H54 (cell line): ENCODE results near the gene KAT2A.

Experiments
- DNase-seq: peaks from one replicate; pipeline ENCODE4 v3.0.0; 2011; ENCODE audit warnings: low spot score, mixed read lengths; ENCODE audit not compliant: insufficient read length
- FAIRE-seq: peaks from 3 replicates; lab custom pipeline; 2011; peaks lifted over from hg19 to GRCh38; lab: Jason Lieb, UNC
- POLR2A ChIP-seq: IDR thresholded peaks from 2 replicates; pipeline ENCODE4 v1.6.1; 2011; ENCODE audit warnings: low read depth, mild to moderate bottlenecking, low read length

KAT2A gene

GRCh38 chr17:42078396-42079043 lies 42.6 kb downstream of the KAT2A start:
- no peak for TF ChIP-seq POLR2A
- DNase-seq (no peak), FAIRE-seq (no peak)

GRCh38 chr17:42077755-42078154 lies 43.4 kb downstream of the KAT2A start:
- no peak for DNase-seq
- FAIRE-seq: no peak
- TF ChIP-seq POLR2A: no peak

- no peak for TF ChIP-seq POLR2A
- FAIRE-seq: no peak
- no peak for DNase-seq
Observed at GRCh38 chr17:42076797-42077559, 44.2 kb downstream of the KAT2A start.

- FAIRE-seq: no peak
- TF ChIP-seq POLR2A: no peak
- no peak for DNase-seq
Observed at GRCh38 chr17:42075789-42076188, 45.4 kb downstream of the KAT2A start.

GRCh38 chr17:42072323-42073187 lies 48.6 kb downstream of the KAT2A start:
- DNase-seq: no peak
- no peak for TF ChIP-seq POLR2A
- FAIRE-seq: no peak

GRCh38 chr17:42071810-42072209 lies 49.4 kb downstream of the KAT2A start:
- no peak for FAIRE-seq
- TF ChIP-seq POLR2A: no peak

GRCh38 chr17:42068979-42069378 lies 52.2 kb downstream of the KAT2A start:
- DNase-seq (no peak), FAIRE-seq (no peak)
- TF ChIP-seq POLR2A: no peak

More at GRCh38 chr17:42071810-42072209, 49.4 kb downstream of the KAT2A start:
- no peak for DNase-seq

GRCh38 chr17:42067371-42068091 lies 53.6 kb downstream of the KAT2A start:
- FAIRE-seq: no peak
- TF ChIP-seq POLR2A: no peak
- peak; percentile 72 for DNase-seq

- FAIRE-seq: no peak
- TF ChIP-seq POLR2A: no peak
- no peak for DNase-seq
Observed at GRCh38 chr17:42065201-42065600, 56.0 kb downstream of the KAT2A start.
